Measurements from ENCODE around the gene CST11.

CST11 gene

DNA sequence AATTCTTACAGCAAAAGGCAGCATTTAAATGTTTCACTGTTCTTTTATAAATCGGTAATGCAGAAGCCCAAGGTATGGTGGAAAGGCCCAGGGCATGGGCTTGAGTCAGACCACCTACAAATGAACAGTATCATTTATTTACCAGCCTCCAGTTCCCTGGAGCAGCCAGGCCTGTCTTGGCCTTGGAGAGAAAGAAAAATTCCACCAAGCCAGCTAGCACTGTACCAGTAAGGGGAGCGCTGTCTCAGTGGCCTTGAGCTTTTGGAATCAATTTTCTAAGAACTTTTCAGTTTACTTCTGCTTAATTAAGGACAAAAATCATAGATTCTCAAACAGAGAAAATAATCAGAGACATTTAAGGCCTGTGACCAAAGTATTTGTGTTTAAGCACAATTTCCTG lies 43.7 kb downstream of the CST11 start:
- H3K27ac ChIP-seq (ENCODE audit: low read depth, low read length), result no peak overlapping the region
- no peaks in the 10 kb centered on the region for H3K9me3 ChIP-seq (ENCODE audit: control insufficient read depth, insufficient read depth, low read depth, low read length)
- no peak overlapping the region for H3K9ac ChIP-seq (ENCODE audit: low read length)
- no peaks in the 10 kb centered on the region; the same call in 1 of the 2 replicates for H3K36me3 ChIP-seq (ENCODE audit: control insufficient read depth, insufficient read depth, low read length)
- no peak overlapping the region for H3K4me3 ChIP-seq (ENCODE audit: low read depth, low read length)
- no peaks in the 10 kb centered on the region for H3K27me3 ChIP-seq (ENCODE audit: control insufficient read depth, insufficient read depth, low read length)
- H3K4me1 ChIP-seq (ENCODE audit: control insufficient read depth, insufficient read depth, low read length), result peaks cover 7% of the 10 kb centered on the region

DNA sequence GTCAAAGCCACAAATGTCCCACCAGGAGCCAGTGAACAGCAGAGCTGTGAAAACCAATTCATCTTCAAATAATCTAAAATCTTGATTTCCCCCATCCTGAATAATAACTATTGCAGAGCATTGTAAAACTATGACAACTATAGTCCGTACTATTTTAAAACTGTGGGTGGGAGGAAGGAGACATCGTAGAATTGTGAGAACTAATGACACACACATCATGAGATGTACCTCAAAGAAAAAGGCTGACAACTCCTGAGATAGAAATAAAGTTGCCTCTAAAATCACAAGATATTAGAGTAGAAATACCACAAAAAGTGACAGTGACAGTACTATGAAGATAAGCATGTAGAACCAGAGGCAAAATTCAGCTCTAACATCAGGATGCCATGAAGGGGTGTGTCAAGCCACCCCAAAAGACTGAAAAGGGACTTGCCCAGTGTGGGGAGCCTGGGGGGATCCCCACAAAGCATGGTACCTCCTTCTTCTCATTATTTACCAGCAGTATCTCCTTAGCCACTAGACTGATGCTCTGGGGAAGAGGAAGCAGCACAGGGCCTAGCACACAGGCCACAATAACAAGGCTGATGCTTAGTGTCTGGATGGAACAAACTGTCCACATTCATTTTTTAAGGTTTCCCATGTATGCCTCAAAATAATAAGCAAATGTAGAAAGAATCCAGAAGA lies 44.8 kb downstream of the CST11 start:
- no peak overlapping the region for H3K27ac ChIP-seq (ENCODE audit: low read depth, low read length)
- H3K4me3 ChIP-seq (ENCODE audit: low read depth, low read length), result no peak overlapping the region
- no peaks in the 10 kb centered on the region; the same call in 1 of the 2 replicates for H3K36me3 ChIP-seq (ENCODE audit: control insufficient read depth, insufficient read depth, low read length)
- no peak overlapping the region for H3K9ac ChIP-seq (ENCODE audit: low read length)
- H3K27me3 ChIP-seq (ENCODE audit: control insufficient read depth, insufficient read depth, low read length), result no peaks in the 10 kb centered on the region
- H3K4me1 ChIP-seq (ENCODE audit: control insufficient read depth, insufficient read depth, low read length), result peaks cover 7% of the 10 kb centered on the region
- no peaks in the 10 kb centered on the region for H3K9me3 ChIP-seq (ENCODE audit: control insufficient read depth, insufficient read depth, low read depth, low read length)

DNA sequence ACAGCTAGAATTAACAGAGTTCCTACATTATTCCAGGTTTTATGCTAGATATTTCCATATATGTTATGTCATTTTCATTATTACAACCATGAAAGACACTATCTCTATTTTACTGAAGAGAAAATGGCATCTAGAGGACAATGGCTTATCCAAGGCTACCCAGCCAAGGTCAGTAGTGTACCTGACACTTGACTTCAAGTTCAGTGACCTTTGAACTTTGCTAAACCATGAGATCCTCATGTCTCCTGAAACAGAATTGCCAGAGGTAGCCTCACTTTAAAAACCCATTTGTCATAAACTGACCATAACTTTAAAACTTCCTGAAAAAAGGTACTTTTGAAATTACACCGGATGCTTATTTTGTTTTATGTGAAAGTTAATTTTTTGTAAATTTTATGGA lies 45.8 kb downstream of the CST11 start:
- Histone ChIP-seq H3K9ac (ENCODE audit: low read length) (no peak overlapping the region), H3K4me1 (ENCODE audit: control insufficient read depth, insufficient read depth, low read length) (peaks cover 7% of the 10 kb centered on the region), H3K9me3 (ENCODE audit: control insufficient read depth, insufficient read depth, low read depth, low read length) (no peaks in the 10 kb centered on the region), H3K27ac (ENCODE audit: low read depth, low read length) (no peak overlapping the region), H3K36me3 (ENCODE audit: control insufficient read depth, insufficient read depth, low read length) (peaks cover 9% of the 10 kb centered on the region), H3K27me3 (ENCODE audit: control insufficient read depth, insufficient read depth, low read length) (no peaks in the 10 kb centered on the region), H3K4me3 (ENCODE audit: low read depth, low read length) (no peak overlapping the region)

DNA sequence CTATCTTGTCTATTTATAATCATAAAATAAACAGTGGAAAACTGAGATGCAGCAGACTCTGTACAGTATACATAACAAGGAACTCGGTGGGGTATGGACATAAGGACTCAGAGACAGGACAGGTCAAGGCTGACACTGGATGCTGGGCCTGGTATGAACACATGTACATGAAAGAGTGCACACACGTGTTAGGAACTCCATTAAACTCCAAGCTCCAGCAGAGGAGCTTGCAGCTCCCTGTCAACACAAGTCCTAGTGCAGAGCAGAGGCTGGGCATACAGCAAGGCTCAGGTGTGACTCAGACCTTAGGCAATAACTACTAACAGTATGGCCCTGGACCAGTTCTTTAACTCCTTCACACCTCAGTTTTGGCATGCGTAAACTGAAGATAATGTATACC lies 48.5 kb downstream of the CST11 start:
- Histone ChIP-seq H3K36me3 (ENCODE audit: control insufficient read depth, insufficient read depth, low read length) (peaks cover 24% of the 10 kb centered on the region), H3K27ac (ENCODE audit: low read depth, low read length) (no peak overlapping the region), H3K4me1 (ENCODE audit: control insufficient read depth, insufficient read depth, low read length) (no peaks in the 10 kb centered on the region), H3K9me3 (ENCODE audit: control insufficient read depth, insufficient read depth, low read depth, low read length) (no peaks in the 10 kb centered on the region), H3K9ac (ENCODE audit: low read length) (no peak overlapping the region), H3K4me3 (ENCODE audit: low read depth, low read length) (no peak overlapping the region), H3K27me3 (ENCODE audit: control insufficient read depth, insufficient read depth, low read length) (no peaks in the 10 kb centered on the region)

DNA sequence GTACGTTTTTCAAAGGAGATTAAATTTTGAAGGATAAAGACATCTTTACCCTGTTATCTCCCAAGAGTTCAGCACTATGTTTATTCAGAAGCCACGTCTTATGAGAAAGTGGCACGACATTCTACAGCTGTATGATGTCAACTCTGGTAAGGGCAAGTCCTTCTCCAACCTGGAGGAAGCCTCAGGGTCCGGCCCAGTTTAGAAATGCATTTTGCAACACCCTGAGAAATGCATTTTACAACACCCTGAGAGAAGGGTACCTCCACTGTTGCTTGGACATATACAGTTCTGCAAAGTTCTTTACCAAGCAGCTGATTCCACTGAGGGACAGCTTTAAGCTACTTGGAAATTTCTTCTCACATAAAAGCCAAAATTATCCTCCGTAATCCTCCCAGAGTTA lies 48.9 kb downstream of the CST11 start:
- H3K4me1 ChIP-seq (ENCODE audit: control insufficient read depth, insufficient read depth, low read length), result no peaks in the 10 kb centered on the region
- peaks cover 27% of the 10 kb centered on the region for H3K36me3 ChIP-seq (ENCODE audit: control insufficient read depth, insufficient read depth, low read length)
- no peaks in the 10 kb centered on the region for H3K27me3 ChIP-seq (ENCODE audit: control insufficient read depth, insufficient read depth, low read length)
- no peak overlapping the region for H3K4me3 ChIP-seq (ENCODE audit: low read depth, low read length)
- no peak overlapping the region for H3K27ac ChIP-seq (ENCODE audit: low read depth, low read length)
- H3K9me3 ChIP-seq (ENCODE audit: control insufficient read depth, insufficient read depth, low read depth, low read length), result no peaks in the 10 kb centered on the region
- H3K9ac ChIP-seq (ENCODE audit: low read length), result no peak overlapping the region

DNA sequence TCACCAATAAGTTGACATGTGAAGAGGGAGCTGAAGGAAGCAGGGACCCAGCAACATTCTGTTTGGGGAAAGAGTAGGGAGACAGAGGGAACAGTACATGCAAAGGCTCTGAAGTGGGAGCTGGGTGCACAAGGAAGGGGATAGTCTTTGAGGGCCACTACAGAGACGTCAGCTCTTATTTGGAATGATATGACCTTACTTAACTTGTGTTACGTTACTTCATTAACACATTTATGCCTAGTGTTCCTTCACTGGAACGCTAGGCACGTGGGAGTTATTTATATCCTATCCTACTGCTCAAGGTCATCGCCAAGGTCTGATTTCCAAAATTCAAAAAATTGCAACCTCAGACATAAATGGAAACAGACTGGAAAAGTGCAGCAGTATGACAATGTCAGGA lies 51.6 kb downstream of the CST11 start:
- Histone ChIP-seq H3K4me3 (ENCODE audit: low read depth, low read length) (no peak overlapping the region), H3K9ac (ENCODE audit: low read length) (no peak overlapping the region), H3K27me3 (ENCODE audit: control insufficient read depth, insufficient read depth, low read length) (no peaks in the 10 kb centered on the region), H3K36me3 (ENCODE audit: control insufficient read depth, insufficient read depth, low read length) (peaks cover 27% of the 10 kb centered on the region), H3K4me1 (ENCODE audit: control insufficient read depth, insufficient read depth, low read length) (no peaks in the 10 kb centered on the region), H3K9me3 (ENCODE audit: control insufficient read depth, insufficient read depth, low read depth, low read length) (no peaks in the 10 kb centered on the region), H3K27ac (ENCODE audit: low read depth, low read length) (no peak overlapping the region)

Data from HUES6 (cell line).